Measurements from ENCODE around the gene ZFYVE28.

DNA sequence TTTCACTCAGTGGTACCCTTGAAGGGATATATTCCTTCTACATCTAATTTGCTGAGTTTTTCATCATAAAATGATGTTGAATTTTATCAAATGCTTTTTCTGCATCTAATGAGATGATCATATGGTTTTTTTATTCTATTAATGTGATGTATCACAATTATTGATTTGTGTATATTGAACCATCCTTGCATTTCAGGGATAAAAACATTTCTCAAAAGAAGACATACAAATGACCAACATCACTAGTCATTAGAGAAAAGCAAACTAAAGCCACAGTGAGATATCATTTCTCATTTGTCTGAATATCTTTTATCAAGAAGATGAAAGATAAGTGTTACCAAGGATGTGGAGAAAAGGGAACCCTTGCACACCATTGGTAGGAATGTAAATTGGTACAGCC lies 90.9 kb downstream of the ZFYVE28 start:
- TF ChIP-seq CREB1 (IDR thresholded peaks at IDR 0.05; ENCODE audit: low read depth) (no peak), TAF1 (IDR thresholded peaks at IDR 0.05; ENCODE audit: low read depth) (no peak), YY1 (IDR thresholded peaks at IDR 0.05; ENCODE audit: low read depth) (no peak), EGR1 (IDR thresholded peaks at IDR 0.05) (no peak), RAD21 (IDR thresholded peaks at IDR 0.05; ENCODE audit: low read depth) (no peak), NFIC (IDR thresholded peaks at IDR 0.05) (no peak), FOXM1 (IDR thresholded peaks at IDR 0.05; ENCODE audit: borderline replicate concordance, low read depth) (no peak), ZBTB7A (IDR thresholded peaks at IDR 0.05; ENCODE audit: low read depth) (no peak), EP300 (IDR thresholded peaks at IDR 0.05; ENCODE audit: borderline replicate concordance) (no peak), CEBPB (IDR thresholded peaks at IDR 0.05) (no peak)
- TF ChIP-seq, protein P1, sequence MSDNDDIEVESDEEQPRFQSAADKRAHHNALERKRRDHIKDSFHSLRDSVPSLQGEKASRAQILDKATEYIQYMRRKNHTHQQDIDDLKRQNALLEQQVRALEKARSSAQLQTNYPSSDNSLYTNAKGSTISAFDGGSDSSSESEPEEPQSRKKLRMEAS (IDR thresholded peaks at IDR 0.05), result no peak
- TF ChIP-seq, protein P2, sequence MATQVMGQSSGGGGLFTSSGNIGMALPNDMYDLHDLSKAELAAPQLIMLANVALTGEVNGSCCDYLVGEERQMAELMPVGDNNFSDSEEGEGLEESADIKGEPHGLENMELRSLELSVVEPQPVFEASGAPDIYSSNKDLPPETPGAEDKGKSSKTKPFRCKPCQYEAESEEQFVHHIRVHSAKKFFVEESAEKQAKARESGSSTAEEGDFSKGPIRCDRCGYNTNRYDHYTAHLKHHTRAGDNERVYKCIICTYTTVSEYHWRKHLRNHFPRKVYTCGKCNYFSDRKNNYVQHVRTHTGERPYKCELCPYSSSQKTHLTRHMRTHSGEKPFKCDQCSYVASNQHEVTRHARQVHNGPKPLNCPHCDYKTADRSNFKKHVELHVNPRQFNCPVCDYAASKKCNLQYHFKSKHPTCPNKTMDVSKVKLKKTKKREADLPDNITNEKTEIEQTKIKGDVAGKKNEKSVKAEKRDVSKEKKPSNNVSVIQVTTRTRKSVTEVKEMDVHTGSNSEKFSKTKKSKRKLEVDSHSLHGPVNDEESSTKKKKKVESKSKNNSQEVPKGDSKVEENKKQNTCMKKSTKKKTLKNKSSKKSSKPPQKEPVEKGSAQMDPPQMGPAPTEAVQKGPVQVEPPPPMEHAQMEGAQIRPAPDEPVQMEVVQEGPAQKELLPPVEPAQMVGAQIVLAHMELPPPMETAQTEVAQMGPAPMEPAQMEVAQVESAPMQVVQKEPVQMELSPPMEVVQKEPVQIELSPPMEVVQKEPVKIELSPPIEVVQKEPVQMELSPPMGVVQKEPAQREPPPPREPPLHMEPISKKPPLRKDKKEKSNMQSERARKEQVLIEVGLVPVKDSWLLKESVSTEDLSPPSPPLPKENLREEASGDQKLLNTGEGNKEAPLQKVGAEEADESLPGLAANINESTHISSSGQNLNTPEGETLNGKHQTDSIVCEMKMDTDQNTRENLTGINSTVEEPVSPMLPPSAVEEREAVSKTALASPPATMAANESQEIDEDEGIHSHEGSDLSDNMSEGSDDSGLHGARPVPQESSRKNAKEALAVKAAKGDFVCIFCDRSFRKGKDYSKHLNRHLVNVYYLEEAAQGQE (IDR thresholded peaks at IDR 0.05; ENCODE audit: low read depth), result no peak
